Liver (tissue), 9 donors: Measurements from ENCODE around the gene WNT16. TPM values are rescaled to one million over a fixed set of nuclear protein-coding genes. Genes with fewer than 3 reads are reported as not detected.

Experiments
- DNase-seq: peaks from one replicate; pipeline ENCODE4 v3.0.0-alpha.2; 2017; ENCODE audit warnings: low spot score
- H3K27ac ChIP-seq, 2 donors: one replicate each; pipeline ENCODE4 v1.7.0; 2013; ENCODE audit warnings: inconsistent platforms in 2 of 2, low read length in 2 of 2, control low read depth in 1 of 2, low read depth in 1 of 2, mild to moderate bottlenecking in 1 of 2
- H3K27me3 ChIP-seq, 4 donors: one replicate each; pipeline versions ENCODE4 v1.6.1 to v1.7.0; 2013; ENCODE audit warnings: low read length in 3 of 4, inconsistent platforms in 1 of 4, mild to moderate bottlenecking in 1 of 4, moderate library complexity in 1 of 4; ENCODE audit not compliant: control insufficient read depth in 4 of 4, insufficient read depth in 4 of 4
- H3K36me3 ChIP-seq, 4 donors: one replicate each; pipeline versions ENCODE4 v1.6.1 to v1.7.0; 2013; ENCODE audit warnings: low read length in 3 of 4, mild to moderate bottlenecking in 3 of 4, low read depth in 1 of 4, moderate library complexity in 1 of 4; ENCODE audit not compliant: control insufficient read depth in 4 of 4, insufficient read depth in 3 of 4
- H3K4me1 ChIP-seq, 4 donors: one replicate each; pipeline versions ENCODE4 v1.6.1 to v1.7.0; 2013; ENCODE audit warnings: low read length in 3 of 4, mild to moderate bottlenecking in 3 of 4, moderate library complexity in 1 of 4; ENCODE audit not compliant: control insufficient read depth in 4 of 4, insufficient read depth in 4 of 4
- H3K4me3 ChIP-seq, 3 donors: one replicate each; pipeline versions ENCODE4 v1.6.1 to v1.7.0; 2013; ENCODE audit warnings: low read length in 3 of 3, control low read depth in 1 of 3, low read depth in 1 of 3, mild to moderate bottlenecking in 1 of 3
- H3K9ac ChIP-seq, 2 donors: one replicate each; pipeline ENCODE4 v1.7.0; 2013; ENCODE audit warnings: low read length in 2 of 2, mild to moderate bottlenecking in 2 of 2, moderate library complexity in 2 of 2, control low read depth in 1 of 2, low read depth in 1 of 2
- H3K9me3 ChIP-seq, 4 donors: one replicate each; pipeline versions ENCODE4 v1.6.1 to v1.7.0; 2013; ENCODE audit warnings: low read length in 3 of 4; ENCODE audit not compliant: control insufficient read depth in 4 of 4
- EGR1 ChIP-seq, 2 donors: IDR thresholded peaks; 2 replicates each; pipeline ENCODE4 v1.6.1; 2016 to 2018; ENCODE audit warnings: antibody characterized with exemption in 2 of 2, low read depth in 2 of 2
- FOXA1 ChIP-seq: IDR thresholded peaks from 2 replicates; pipeline ENCODE4 v1.6.1; 2016; ENCODE audit warnings: antibody characterized with exemption
- GABPA ChIP-seq, 2 donors: IDR thresholded peaks in 1 of 2; conservative IDR thresholded peaks in 1 of 2; 2 replicates each; pipeline ENCODE4 v1.6.1; 2016; ENCODE audit warnings: antibody characterized with exemption in 2 of 2, mild to moderate bottlenecking in 1 of 2, moderate library complexity in 1 of 2
- HNF4A ChIP-seq, 2 donors: conservative IDR thresholded peaks; 2 replicates each; pipeline ENCODE4 v1.6.1; 2016; ENCODE audit warnings: antibody characterized with exemption in 2 of 2, mild to moderate bottlenecking in 2 of 2
- HNF4G ChIP-seq: IDR thresholded peaks from 2 replicates; pipeline ENCODE4 v1.6.1; 2016; ENCODE audit warnings: antibody characterized with exemption
- JUND ChIP-seq, 2 donors: IDR thresholded peaks; 2 replicates each; pipeline ENCODE4 v1.6.1; 2016; ENCODE audit warnings: antibody characterized with exemption in 2 of 2
- NR2F2 ChIP-seq: IDR thresholded peaks from 2 replicates; pipeline ENCODE4 v1.6.1; 2016; ENCODE audit warnings: antibody characterized with exemption
- RAD21 ChIP-seq, 2 donors: IDR thresholded peaks; 2 replicates each; pipeline ENCODE4 v1.6.1; 2016; ENCODE audit warnings: antibody characterized with exemption in 2 of 2, mild to moderate bottlenecking in 2 of 2
- RXRA ChIP-seq, 2 donors: IDR thresholded peaks; 2 replicates each; pipeline ENCODE4 v1.6.1; 2017 to 2018; ENCODE audit warnings: antibody characterized with exemption in 2 of 2, mild to moderate bottlenecking in 1 of 2
- SP1 ChIP-seq: IDR thresholded peaks from 2 replicates; pipeline ENCODE4 v1.6.1; 2018; ENCODE audit warnings: antibody characterized with exemption, mild to moderate bottlenecking
- TAF1 ChIP-seq: conservative IDR thresholded peaks from 2 replicates; pipeline ENCODE4 v1.6.1; 2016; ENCODE audit warnings: antibody characterized with exemption, mild to moderate bottlenecking
- YY1 ChIP-seq: IDR thresholded peaks from 2 replicates; pipeline ENCODE4 v1.6.1; 2016; ENCODE audit warnings: antibody characterized with exemption, mild to moderate bottlenecking
- WGBS: extraction: QIAGEN DNeasy Blood & Tissue Kit; methylation state at CpG from one replicate; pipeline ENCODE4 v1.1.7; 2013; 5-methylcytosine and 5-hydroxymethylcytosine counted together
- polyA plus RNA-seq, 2 donors: library from polyadenylated mRNA; stranded (reverse) in 1 of 2; unstranded in 1 of 2; fragments of 200-250 nt in 1 of 2; fragments of >200 nt in 1 of 2; fragmentation: Nextera tagmentation in 1 of 2; extraction: Ambion mirVana in 1 of 2; gene quantifications; one replicate each; pipeline versions ENCODE4 v1.2.1 to v1.2.3, GENCODE V29; 2013 to 2015
- total RNA-seq, 2 donors: library from RNA; depleted of rRNA; stranded (reverse); fragments of >200 nt; gene quantifications; one replicate each; pipeline ENCODE4 v1.2.3, GENCODE V29; 2014
- TF ChIP-seq, protein P1 (sequence below): IDR thresholded peaks from 2 replicates; pipeline ENCODE4 v1.6.1; 2016; ENCODE audit warnings: antibody characterized with exemption
- TF ChIP-seq, protein P2 (sequence below): fragments of 150-350 bp; IDR thresholded peaks from 2 replicates; pipeline ENCODE4 v1.5.1; 2017; ENCODE audit warnings: improper control_type of control experiment, low read depth, low read length; ENCODE audit not compliant: missing input control
- TF ChIP-seq, protein P3 (sequence below): IDR thresholded peaks from 2 replicates; pipeline ENCODE4 v1.6.1; 2016; ENCODE audit warnings: antibody characterized with exemption, mild to moderate bottlenecking
- TF ChIP-seq, protein P4 (sequence below): IDR thresholded peaks from 2 replicates; pipeline ENCODE4 v1.6.1; 2016; ENCODE audit warnings: antibody characterized with exemption
- donor health status: healthy.
- donor health status: healthy.
- donor health status: healthy.
- donor health status: healthy.
- donor health status: healthy.

The WNT16 gene
- total and polyA plus RNA-seq, 4 donors, result not detected

DNA sequence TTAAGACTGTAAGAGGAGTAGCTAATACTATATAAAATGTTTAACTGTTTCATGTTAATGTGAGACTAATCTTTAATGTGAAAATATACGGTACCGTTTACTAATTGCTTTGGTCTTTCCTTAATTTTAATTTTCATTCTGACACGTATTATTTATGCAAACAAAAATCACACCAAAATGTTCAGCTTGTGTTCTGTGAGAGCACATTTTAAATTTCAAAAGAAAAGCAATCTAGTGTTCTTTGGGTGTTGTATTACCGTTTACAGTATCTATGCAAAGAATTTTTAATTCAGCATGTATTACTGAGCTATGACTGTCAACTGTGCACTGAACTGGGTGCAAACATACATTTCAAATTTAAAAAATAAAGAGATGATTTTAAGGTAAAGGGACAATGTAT, 2.2 kb downstream of the WNT16 start:
- H3K9me3 ChIP-seq, result no peaks in the 10 kb centered on the region
- TF ChIP-seq SP1 (no peak), RAD21 (IDR thresholded peaks at IDR 0.05) (no peak), JUND (IDR thresholded peaks at IDR 0.05) (no peak), EGR1 (IDR thresholded peaks at IDR 0.05; ENCODE audit: low read depth in 2 of 2) (no peak), NR2F2 (no peak), HNF4G (no peak), RXRA (IDR thresholded peaks at IDR 0.05) (no peak), TAF1 (no peak), HNF4A (conservative IDR thresholded peaks at IDR 0.05) (no peak)
- TF ChIP-seq, protein P1, sequence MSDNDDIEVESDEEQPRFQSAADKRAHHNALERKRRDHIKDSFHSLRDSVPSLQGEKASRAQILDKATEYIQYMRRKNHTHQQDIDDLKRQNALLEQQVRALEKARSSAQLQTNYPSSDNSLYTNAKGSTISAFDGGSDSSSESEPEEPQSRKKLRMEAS, result no peak
- TF ChIP-seq, protein P2, sequence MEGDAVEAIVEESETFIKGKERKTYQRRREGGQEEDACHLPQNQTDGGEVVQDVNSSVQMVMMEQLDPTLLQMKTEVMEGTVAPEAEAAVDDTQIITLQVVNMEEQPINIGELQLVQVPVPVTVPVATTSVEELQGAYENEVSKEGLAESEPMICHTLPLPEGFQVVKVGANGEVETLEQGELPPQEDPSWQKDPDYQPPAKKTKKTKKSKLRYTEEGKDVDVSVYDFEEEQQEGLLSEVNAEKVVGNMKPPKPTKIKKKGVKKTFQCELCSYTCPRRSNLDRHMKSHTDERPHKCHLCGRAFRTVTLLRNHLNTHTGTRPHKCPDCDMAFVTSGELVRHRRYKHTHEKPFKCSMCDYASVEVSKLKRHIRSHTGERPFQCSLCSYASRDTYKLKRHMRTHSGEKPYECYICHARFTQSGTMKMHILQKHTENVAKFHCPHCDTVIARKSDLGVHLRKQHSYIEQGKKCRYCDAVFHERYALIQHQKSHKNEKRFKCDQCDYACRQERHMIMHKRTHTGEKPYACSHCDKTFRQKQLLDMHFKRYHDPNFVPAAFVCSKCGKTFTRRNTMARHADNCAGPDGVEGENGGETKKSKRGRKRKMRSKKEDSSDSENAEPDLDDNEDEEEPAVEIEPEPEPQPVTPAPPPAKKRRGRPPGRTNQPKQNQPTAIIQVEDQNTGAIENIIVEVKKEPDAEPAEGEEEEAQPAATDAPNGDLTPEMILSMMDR, result no peak
- TF ChIP-seq, protein P3, sequence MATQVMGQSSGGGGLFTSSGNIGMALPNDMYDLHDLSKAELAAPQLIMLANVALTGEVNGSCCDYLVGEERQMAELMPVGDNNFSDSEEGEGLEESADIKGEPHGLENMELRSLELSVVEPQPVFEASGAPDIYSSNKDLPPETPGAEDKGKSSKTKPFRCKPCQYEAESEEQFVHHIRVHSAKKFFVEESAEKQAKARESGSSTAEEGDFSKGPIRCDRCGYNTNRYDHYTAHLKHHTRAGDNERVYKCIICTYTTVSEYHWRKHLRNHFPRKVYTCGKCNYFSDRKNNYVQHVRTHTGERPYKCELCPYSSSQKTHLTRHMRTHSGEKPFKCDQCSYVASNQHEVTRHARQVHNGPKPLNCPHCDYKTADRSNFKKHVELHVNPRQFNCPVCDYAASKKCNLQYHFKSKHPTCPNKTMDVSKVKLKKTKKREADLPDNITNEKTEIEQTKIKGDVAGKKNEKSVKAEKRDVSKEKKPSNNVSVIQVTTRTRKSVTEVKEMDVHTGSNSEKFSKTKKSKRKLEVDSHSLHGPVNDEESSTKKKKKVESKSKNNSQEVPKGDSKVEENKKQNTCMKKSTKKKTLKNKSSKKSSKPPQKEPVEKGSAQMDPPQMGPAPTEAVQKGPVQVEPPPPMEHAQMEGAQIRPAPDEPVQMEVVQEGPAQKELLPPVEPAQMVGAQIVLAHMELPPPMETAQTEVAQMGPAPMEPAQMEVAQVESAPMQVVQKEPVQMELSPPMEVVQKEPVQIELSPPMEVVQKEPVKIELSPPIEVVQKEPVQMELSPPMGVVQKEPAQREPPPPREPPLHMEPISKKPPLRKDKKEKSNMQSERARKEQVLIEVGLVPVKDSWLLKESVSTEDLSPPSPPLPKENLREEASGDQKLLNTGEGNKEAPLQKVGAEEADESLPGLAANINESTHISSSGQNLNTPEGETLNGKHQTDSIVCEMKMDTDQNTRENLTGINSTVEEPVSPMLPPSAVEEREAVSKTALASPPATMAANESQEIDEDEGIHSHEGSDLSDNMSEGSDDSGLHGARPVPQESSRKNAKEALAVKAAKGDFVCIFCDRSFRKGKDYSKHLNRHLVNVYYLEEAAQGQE, result no peak
- H3K4me3 ChIP-seq, result no peak overlapping the region
- H3K36me3 ChIP-seq, result no peaks in the 10 kb centered on the region
- 91% methylated on average over 4 of the region's 4 CpGs for WGBS
- peaks cover 0 to 12% (median 3%) of the 10 kb centered on the region in 4 donors for H3K27me3 ChIP-seq
- H3K4me1 ChIP-seq, result peaks cover 0 to 18% (median 12%) of the 10 kb centered on the region in 4 donors
- no peak overlapping the region for H3K27ac ChIP-seq
- no peak overlapping the region for H3K9ac ChIP-seq
- no peak for DNase-seq

DNA sequence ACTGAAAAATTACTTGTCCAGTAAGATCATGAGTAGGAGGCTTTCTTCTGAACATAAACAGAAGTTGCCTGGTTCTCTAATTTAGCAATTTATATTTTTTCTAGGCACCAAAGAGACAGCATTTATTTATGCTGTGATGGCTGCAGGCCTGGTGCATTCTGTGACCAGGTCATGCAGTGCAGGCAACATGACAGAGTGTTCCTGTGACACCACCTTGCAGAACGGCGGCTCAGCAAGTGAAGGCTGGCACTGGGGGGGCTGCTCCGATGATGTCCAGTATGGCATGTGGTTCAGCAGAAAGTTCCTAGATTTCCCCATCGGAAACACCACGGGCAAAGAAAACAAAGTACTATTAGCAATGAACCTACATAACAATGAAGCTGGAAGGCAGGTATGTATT, 2.8 kb downstream of the WNT16 start:
- no peak for DNase-seq
- no peak overlapping the region for H3K27ac ChIP-seq
- no peak overlapping the region for H3K4me3 ChIP-seq
- H3K27me3 ChIP-seq, result peaks cover 0 to 12% (median 3%) of the 10 kb centered on the region in 4 donors
- TF ChIP-seq RXRA (IDR thresholded peaks at IDR 0.05) (no peak), GABPA (IDR thresholded peaks at IDR 0.05 in 1 of 2, conservative IDR thresholded peaks at IDR 0.05 in 1 of 2) (no peak), RAD21 (IDR thresholded peaks at IDR 0.05) (no peak), FOXA1 (no peak), TAF1 (no peak), JUND (IDR thresholded peaks at IDR 0.05) (no peak), YY1 (no peak), EGR1 (IDR thresholded peaks at IDR 0.05; ENCODE audit: low read depth in 2 of 2) (no peak)
- TF ChIP-seq, protein P1, result no peak
- TF ChIP-seq, protein P4, sequence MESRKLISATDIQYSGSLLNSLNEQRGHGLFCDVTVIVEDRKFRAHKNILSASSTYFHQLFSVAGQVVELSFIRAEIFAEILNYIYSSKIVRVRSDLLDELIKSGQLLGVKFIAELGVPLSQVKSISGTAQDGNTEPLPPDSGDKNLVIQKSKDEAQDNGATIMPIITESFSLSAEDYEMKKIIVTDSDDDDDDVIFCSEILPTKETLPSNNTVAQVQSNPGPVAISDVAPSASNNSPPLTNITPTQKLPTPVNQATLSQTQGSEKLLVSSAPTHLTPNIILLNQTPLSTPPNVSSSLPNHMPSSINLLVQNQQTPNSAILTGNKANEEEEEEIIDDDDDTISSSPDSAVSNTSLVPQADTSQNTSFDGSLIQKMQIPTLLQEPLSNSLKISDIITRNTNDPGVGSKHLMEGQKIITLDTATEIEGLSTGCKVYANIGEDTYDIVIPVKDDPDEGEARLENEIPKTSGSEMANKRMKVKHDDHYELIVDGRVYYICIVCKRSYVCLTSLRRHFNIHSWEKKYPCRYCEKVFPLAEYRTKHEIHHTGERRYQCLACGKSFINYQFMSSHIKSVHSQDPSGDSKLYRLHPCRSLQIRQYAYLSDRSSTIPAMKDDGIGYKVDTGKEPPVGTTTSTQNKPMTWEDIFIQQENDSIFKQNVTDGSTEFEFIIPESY, result no peak
- TF ChIP-seq, protein P2, result no peak
- peaks cover 0 to 18% (median 12%) of the 10 kb centered on the region in 4 donors for H3K4me1 ChIP-seq
- no peaks in the 10 kb centered on the region for H3K36me3 ChIP-seq
- WGBS, result 76% methylated on average over 5 of the region's 5 CpGs
- H3K9ac ChIP-seq, result no peak overlapping the region
- H3K9me3 ChIP-seq, result no peaks in the 10 kb centered on the region
